GM12878 (cell line): ENCODE data around the gene SMAD4. TPM values are rescaled to one million over a fixed set of nuclear protein-coding genes. Genes with fewer than 3 reads are reported as not detected.

Source experiments
- BRCA1 ChIP-seq: IDR thresholded peaks from 2 replicates; pipeline ENCODE4 v1.6.1; 2011; ENCODE audit warnings: low read depth, low read length, improper control_type of control experiment
- EGR1 ChIP-seq, 2 experiments: IDR thresholded peaks; 1 replicate in 1 of 2; 2 replicates in 1 of 2; pipeline ENCODE4 v1.6.1; 2011 to 2012; ENCODE audit warnings: low read depth in 2 of 2, low read length in 2 of 2, borderline replicate concordance in 1 of 2, mild to moderate bottlenecking in 1 of 2, moderate library complexity in 1 of 2
- GABPA ChIP-seq: IDR thresholded peaks from 2 replicates; pipeline ENCODE4 v1.6.1; 2014; ENCODE audit warnings: antibody characterized with exemption, low read depth, mild to moderate bottlenecking, inconsistent platforms
- IRF4 ChIP-seq: IDR thresholded peaks from 2 replicates; pipeline ENCODE4 v1.6.1; 2011; ENCODE audit warnings: low read depth, low read length
- JUND ChIP-seq: IDR thresholded peaks from 2 replicates; pipeline ENCODE4 v1.6.1; 2012; ENCODE audit warnings: low read depth, mild to moderate bottlenecking, low read length, improper control_type of control experiment, moderate library complexity
- PAX8 ChIP-seq: fragments of 450-650 bp; IDR thresholded peaks from 2 replicates; pipeline ENCODE4 v1.6.1; 2017; ENCODE audit warnings: mild to moderate bottlenecking, moderate library complexity
- WRNIP1 ChIP-seq: IDR thresholded peaks from 2 replicates; pipeline ENCODE4 v1.6.1; 2011; ENCODE audit warnings: low read depth, low read length, improper control_type of control experiment, borderline replicate concordance
- YBX1 ChIP-seq: fragments of 450-650 bp; IDR thresholded peaks from 2 replicates; pipeline ENCODE4 v1.6.1; 2016; ENCODE audit warnings: antibody characterized with exemption
- polyA plus RNA-seq, 11 experiments: library from polyadenylated mRNA; depleted of rRNA in 4 of 11; unstranded in 6 of 11; stranded (reverse) in 5 of 11; fragments of >200 nt; fragmentation: Nextera tagmentation in 4 of 11; fragmentation: Illumina TruSeq in 1 of 11; extraction: Ambion mirVana in 4 of 11; extraction: Trizol in 1 of 11; gene quantifications; 1 replicate in 1 of 11; 2 replicates in 10 of 11; pipeline versions ENCODE4 v1.2.1 to v1.2.3, GENCODE V29; 2011 to 2016; ENCODE audit warnings: inconsistent platforms in 2 of 11, missing spikeins in 2 of 11, low read depth in 1 of 11
- total RNA-seq, 4 experiments: library from RNA; depleted of rRNA in 3 of 4; stranded (reverse); fragments of >200 nt in 3 of 4; fragmentation: Illumina TruSeq in 1 of 4; extraction: Trizol in 1 of 4; gene quantifications; 2 replicates each; pipeline versions ENCODE4 v1.2.1 to v1.2.3, GENCODE V29; 2013 to 2021
- TF ChIP-seq, protein P1 (sequence below): fragments of 450-650 bp; IDR thresholded peaks from 2 replicates; pipeline ENCODE4 v1.6.1; 2016; ENCODE audit warnings: mild to moderate bottlenecking, moderate library complexity, borderline replicate concordance

Gene SMAD4
- total and polyA plus RNA-seq, 10 of the 15 experiments (the other 5 are each of a cell fraction or from before 2014, with no cell fraction given): 9.6 to 99.9 (median 37.5) TPM

DNA sequence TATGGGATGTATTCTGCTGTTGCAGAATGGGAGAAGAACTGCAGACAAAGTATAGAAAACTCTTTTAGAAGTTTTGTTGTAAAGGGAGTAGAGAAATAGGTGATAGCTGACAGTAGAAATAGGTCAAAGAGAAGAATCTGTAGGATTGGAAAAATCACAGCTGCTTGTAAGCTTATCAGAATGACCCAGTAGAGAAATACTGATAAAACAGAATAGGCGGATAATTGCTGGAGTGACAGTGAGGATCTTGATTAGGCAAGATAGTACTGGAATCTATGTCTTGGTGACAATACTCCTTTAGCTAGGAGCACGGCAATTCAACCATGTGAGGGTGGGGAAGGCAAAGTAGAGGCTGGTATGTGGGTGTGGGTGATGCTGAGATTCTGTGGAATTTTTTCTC, 4.5 kb upstream of the SMAD4 start (continued):
- TF ChIP-seq GABPA: no peak
- TF ChIP-seq JUND: no peak
- no peak for TF ChIP-seq WRNIP1
- no peak for TF ChIP-seq YBX1
- TF ChIP-seq, protein P1, sequence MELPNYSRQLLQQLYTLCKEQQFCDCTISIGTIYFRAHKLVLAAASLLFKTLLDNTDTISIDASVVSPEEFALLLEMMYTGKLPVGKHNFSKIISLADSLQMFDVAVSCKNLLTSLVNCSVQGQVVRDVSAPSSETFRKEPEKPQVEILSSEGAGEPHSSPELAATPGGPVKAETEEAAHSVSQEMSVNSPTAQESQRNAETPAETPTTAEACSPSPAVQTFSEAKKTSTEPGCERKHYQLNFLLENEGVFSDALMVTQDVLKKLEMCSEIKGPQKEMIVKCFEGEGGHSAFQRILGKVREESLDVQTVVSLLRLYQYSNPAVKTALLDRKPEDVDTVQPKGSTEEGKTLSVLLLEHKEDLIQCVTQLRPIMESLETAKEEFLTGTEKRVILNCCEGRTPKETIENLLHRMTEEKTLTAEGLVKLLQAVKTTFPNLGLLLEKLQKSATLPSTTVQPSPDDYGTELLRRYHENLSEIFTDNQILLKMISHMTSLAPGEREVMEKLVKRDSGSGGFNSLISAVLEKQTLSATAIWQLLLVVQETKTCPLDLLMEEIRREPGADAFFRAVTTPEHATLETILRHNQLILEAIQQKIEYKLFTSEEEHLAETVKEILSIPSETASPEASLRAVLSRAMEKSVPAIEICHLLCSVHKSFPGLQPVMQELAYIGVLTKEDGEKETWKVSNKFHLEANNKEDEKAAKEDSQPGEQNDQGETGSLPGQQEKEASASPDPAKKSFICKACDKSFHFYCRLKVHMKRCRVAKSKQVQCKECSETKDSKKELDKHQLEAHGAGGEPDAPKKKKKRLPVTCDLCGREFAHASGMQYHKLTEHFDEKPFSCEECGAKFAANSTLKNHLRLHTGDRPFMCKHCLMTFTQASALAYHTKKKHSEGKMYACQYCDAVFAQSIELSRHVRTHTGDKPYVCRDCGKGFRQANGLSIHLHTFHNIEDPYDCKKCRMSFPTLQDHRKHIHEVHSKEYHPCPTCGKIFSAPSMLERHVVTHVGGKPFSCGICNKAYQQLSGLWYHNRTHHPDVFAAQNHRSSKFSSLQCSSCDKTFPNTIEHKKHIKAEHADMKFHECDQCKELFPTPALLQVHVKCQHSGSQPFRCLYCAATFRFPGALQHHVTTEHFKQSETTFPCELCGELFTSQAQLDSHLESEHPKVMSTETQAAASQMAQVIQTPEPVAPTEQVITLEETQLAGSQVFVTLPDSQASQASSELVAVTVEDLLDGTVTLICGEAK: no peak
- TF ChIP-seq BRCA1: no peak
- no peak for TF ChIP-seq EGR1 (IDR thresholded peaks at IDR 0.05; ENCODE audit: borderline replicate concordance in 1 of 2, low read depth in 2 of 2, low read length in 2 of 2)
- TF ChIP-seq PAX8: no peak
- no peak for TF ChIP-seq IRF4
